Smooth muscle cell (in vitro differentiated cells): Measurements from ENCODE around the gene GCLM. TPM values are rescaled to one million over a fixed set of nuclear protein-coding genes. Genes with fewer than 3 reads are reported as not detected.
"Not testable (repeated sequence)": the region's sequence is repeated elsewhere in the genome, so short reads cannot be mapped to it uniquely, and the experiment has no call there.

ENCODE experiments used
- DNase-seq: peaks from one replicate; lab custom pipeline; 2025; ENCODE audit not compliant: unreplicated experiment; lab: John Stamatoyannopoulos, UW
- H2AFZ ChIP-seq: fragments of 200-600 bp; sonication (generic); 2 replicates; pipeline ENCODE4 v1.6.0; 2016; ENCODE audit warnings: antibody characterized with exemption, low read depth, mild to moderate bottlenecking
- H3F3A ChIP-seq: fragments of 200-600 bp; sonication (generic); 2 replicates; pipeline ENCODE4 v1.6.0; 2017; ENCODE audit warnings: antibody characterized with exemption, low read depth
- H3K27ac ChIP-seq: fragments of 200-600 bp; sonication (generic); 2 replicates; pipeline ENCODE4 v1.5.1; 2016; ENCODE audit warnings: low read depth, mild to moderate bottlenecking
- H3K27me3 ChIP-seq: fragments of 200-600 bp; sonication (generic); 2 replicates; pipeline ENCODE4 v1.6.1; 2016; ENCODE audit warnings: low read depth, mild to moderate bottlenecking
- H3K36me3 ChIP-seq: fragments of 200-600 bp; sonication (generic); 2 replicates; pipeline ENCODE4 v1.5.1; 2016; ENCODE audit warnings: low read depth
- H3K4me1 ChIP-seq: fragments of 200-600 bp; sonication (generic); 2 replicates; pipeline ENCODE4 v1.5.1; 2016; ENCODE audit warnings: low read depth
- H3K4me2 ChIP-seq: fragments of 200-600 bp; sonication (generic); 2 replicates; pipeline ENCODE4 v1.6.0; 2016; ENCODE audit warnings: mild to moderate bottlenecking
- H3K4me3 ChIP-seq: fragments of 200-600 bp; sonication (generic); 2 replicates; pipeline ENCODE4 v1.5.1; 2016; ENCODE audit warnings: mild to moderate bottlenecking
- H3K79me2 ChIP-seq: fragments of 200-600 bp; sonication (generic); 2 replicates; pipeline ENCODE4 v1.6.0; 2016; ENCODE audit warnings: low read depth, mild to moderate bottlenecking
- H3K9ac ChIP-seq: fragments of 200-600 bp; sonication (generic); 2 replicates; pipeline ENCODE4 v1.6.0; 2016; ENCODE audit warnings: low read depth
- H3K9me3 ChIP-seq: fragments of 200-600 bp; sonication (generic); replicated peaks from 2 replicates; pipeline ENCODE4 v1.5.1; 2016; ENCODE audit warnings: low read depth
- H4K20me1 ChIP-seq: fragments of 200-600 bp; sonication (generic); 2 replicates; pipeline ENCODE4 v1.6.0; 2016; ENCODE audit warnings: low read depth
- CTCF ChIP-seq: fragments of 200-600 bp; sonication (generic); IDR thresholded peaks from 2 replicates; pipeline ENCODE4 v1.5.1; 2017; ENCODE audit warnings: borderline replicate concordance, mild to moderate bottlenecking, antibody characterized with exemption; ENCODE audit not compliant: insufficient read depth, poor library complexity, severe bottlenecking
- WGBS: methylation state at CpG from one replicate; pipeline ENCODE4 v1.1.7; 2016; ENCODE audit warnings: low lambda C conversion rate; 5-methylcytosine and 5-hydroxymethylcytosine counted together
- polyA plus RNA-seq: library from polyadenylated mRNA; unstranded; fragments of >200 nt; fragmentation: Nextera tagmentation; extraction: Ambion mirVana; gene quantifications from 2 replicates; pipeline ENCODE4 v1.2.1, GENCODE V29; 2016
- total RNA-seq: library from RNA; depleted of rRNA; stranded (reverse); fragments of >200 nt; gene quantifications from 2 replicates; pipeline ENCODE4 v1.2.3, GENCODE V29; 2014

The GCLM gene
- total and polyA plus RNA-seq, 2 experiments from 2014 or later: 9.7 to 15.9 TPM

GRCh38 chr1:93874025-93874651, 35.1 kb downstream of the GCLM start:
- no peak overlapping the region for H3K9ac ChIP-seq
- peaks cover 16% of the 10 kb centered on the region for H4K20me1 ChIP-seq
- H3K79me2 ChIP-seq: peaks cover 38% of the 10 kb centered on the region
- H3K4me2 ChIP-seq: no peak overlapping the region
- no peaks in the 10 kb centered on the region for H3K27me3 ChIP-seq
- peak; percentile 61 for TF ChIP-seq CTCF
- H3F3A ChIP-seq: peaks cover 8% of the 10 kb centered on the region
- H2AFZ ChIP-seq: no peak overlapping the region
- H3K27ac ChIP-seq: no peak overlapping the region
- H3K4me3 ChIP-seq: no peak overlapping the region
- peaks cover 4% of the 10 kb centered on the region for H3K4me1 ChIP-seq
- H3K9me3 ChIP-seq: no peaks in the 10 kb centered on the region
- DNase-seq: no peak
- WGBS: 78% methylated on average over 3 of the region's 3 CpGs
- H3K36me3 ChIP-seq: peaks cover 42% of the 10 kb centered on the region

GRCh38 chr1:93871366-93871765, 37.9 kb downstream of the GCLM start:
- Histone ChIP-seq H3K4me3 (no peak overlapping the region), H2AFZ (no peak overlapping the region), H3K9ac (no peak overlapping the region), H4K20me1 (peaks cover 16% of the 10 kb centered on the region), H3K9me3 (no peaks in the 10 kb centered on the region), H3K79me2 (peaks cover 12% of the 10 kb centered on the region), H3K4me2 (no peak overlapping the region), H3K27me3 (no peaks in the 10 kb centered on the region), H3F3A (peaks cover 8% of the 10 kb centered on the region), H3K36me3 (peaks cover 42% of the 10 kb centered on the region), H3K4me1 (no peaks in the 10 kb centered on the region), H3K27ac (no peak overlapping the region)
- no peak for TF ChIP-seq CTCF
- DNase-seq: no peak
- WGBS: 58% methylated on average over 4 of the region's 4 CpGs

GRCh38 chr1:93869653-93870052, 39.6 kb downstream of the GCLM start:
- H3K79me2 ChIP-seq: peaks cover 4% of the 10 kb centered on the region
- H3K4me1 ChIP-seq: no peaks in the 10 kb centered on the region
- no peak overlapping the region for H3K9ac ChIP-seq
- no peak overlapping the region for H3K4me3 ChIP-seq
- WGBS: 99% methylated on average over 5 of the region's 5 CpGs
- H3K4me2 ChIP-seq: no peak overlapping the region
- no peaks in the 10 kb centered on the region for H3K27me3 ChIP-seq
- no peak overlapping the region for H2AFZ ChIP-seq
- H3K36me3 ChIP-seq: peaks cover 42% of the 10 kb centered on the region
- no peak for TF ChIP-seq CTCF
- H3F3A ChIP-seq: peaks cover 4% of the 10 kb centered on the region
- no peak for DNase-seq
- H3K27ac ChIP-seq: no peak overlapping the region
- H3K9me3 ChIP-seq: no peaks in the 10 kb centered on the region
- H4K20me1 ChIP-seq: peaks cover 7% of the 10 kb centered on the region

- not testable (repeated sequence) for H2AFZ ChIP-seq, H3K9ac ChIP-seq, H4K20me1 ChIP-seq, DNase-seq, H3K79me2 ChIP-seq, H3F3A ChIP-seq, H3K4me3 ChIP-seq, H3K9me3 ChIP-seq, H3K4me1 ChIP-seq, H3K4me2 ChIP-seq, H3K27ac ChIP-seq, H3K27me3 ChIP-seq
- peaks cover 37% of the 10 kb centered on the region for H3K36me3 ChIP-seq
- 100% methylated on average over 1 of the region's 1 CpG for WGBS
Measured at GRCh38 chr1:93868492-93868891, 40.7 kb downstream of the GCLM start.
